ENCODE data around the gene LGALS12. TPM values are rescaled to one million over a fixed set of nuclear protein-coding genes. Genes with fewer than 3 reads are reported as not detected.

The LGALS12 gene
- polyA plus RNA-seq, 2 of the 4 experiments (the other 2 are of a cell fraction) = not detected

DNA sequence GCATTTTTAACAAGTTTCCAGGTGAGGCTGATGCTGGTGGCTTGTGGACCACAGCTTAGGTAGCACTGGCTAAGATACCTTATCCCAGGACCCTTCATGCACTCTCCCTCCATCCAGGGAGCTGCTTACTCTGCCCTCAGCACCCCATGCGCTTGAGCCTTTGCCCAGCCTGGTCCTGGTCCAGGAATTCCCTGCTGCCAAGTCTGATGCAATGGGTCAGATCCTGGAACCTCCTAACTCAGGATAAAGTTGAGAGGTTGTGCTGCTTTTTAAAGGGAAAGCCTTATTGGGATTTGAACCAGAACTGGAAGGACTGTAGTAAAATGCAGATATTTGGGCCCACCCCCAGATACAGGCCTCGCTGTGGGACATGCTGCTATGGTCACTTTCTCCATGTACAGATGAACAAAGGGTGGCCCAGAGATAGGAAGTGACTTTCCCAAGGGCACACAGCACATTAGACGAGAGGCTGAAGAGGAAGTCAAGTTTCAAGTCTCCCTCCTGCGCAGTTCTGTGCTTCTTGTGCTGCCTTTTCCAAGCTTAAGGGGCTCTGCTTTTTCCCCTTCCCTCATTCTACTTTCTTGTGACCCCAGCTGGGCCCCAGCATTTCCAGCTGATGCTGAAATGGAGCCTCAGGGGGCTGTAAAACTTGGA lies 824 bp upstream of the LGALS12 start:
- TF ChIP-seq CBX8 (IDR thresholded peaks at IDR 0.05) (no peak), HDAC2 (IDR thresholded peaks at IDR 0.05) (no peak), CHD4 (IDR thresholded peaks at IDR 0.05; ENCODE audit: borderline replicate concordance) (no peak)
- Histone ChIP-seq H3K4me3 (no peak overlapping the region), H3K4me1 (peaks cover 5% of the 10 kb centered on the region; the same call in 2 of the 3 replicates), H3K27ac (no peak overlapping the region), H3K9me3 (peaks cover 9% of the 10 kb centered on the region), H3K4me2 (no peak overlapping the region)
- POLR2A ChIA-PET = no interaction called here
- CTCF ChIA-PET = interaction anchor here (1.1 to 2.0 kb wide), 5 partner anchors 9 to 131 kb away, joined by 3 to 6 read pairs (median 3); no protein-coding TSS in a partner anchor
- FAIRE-seq = no peak
- WGBS (ENCODE audit: missing lambda C conversion rate) = 75% methylated on average over 4 of the region's 4 CpGs
- DNase-seq (ENCODE audit: low read depth in 1 of 2, low spot score in 1 of 2) = no peak
- ATAC-seq = no peak

DNA sequence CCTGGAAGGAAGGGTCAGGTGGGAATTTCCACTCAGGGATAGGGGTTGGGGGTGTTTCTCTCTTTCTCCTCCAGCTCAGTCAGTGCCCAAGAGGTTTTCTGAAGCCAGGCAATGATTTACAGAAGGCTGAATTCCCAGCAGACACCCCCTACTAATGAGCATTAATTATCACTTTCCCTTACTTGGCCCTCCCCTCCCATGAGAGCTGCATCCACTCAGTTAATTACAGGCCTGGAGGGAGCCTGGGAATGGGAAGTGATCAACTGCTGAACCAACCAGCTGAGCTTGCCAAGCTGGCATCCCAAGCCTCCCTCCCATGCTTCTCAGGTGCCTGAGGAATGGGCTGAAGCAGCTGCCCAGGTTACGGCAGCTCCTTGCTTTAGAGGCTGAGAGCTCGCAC lies 992 bp downstream of the LGALS12 start:
- ATAC-seq = no peak
- Histone ChIP-seq H3K4me2 (no peak overlapping the region), H3K4me1 (peaks cover 14% of the 10 kb centered on the region), H3K4me3 (no peak overlapping the region), H3K27ac (no peak overlapping the region), H3K9me3 (no peaks in the 10 kb centered on the region)
- ChIA-PET CTCF (interaction anchor here (0.6 to 5.0 kb wide), 4 partner anchors 9 to 368 kb away, joined by 3 to 29 read pairs (median 4); no protein-coding TSS in a partner anchor), POLR2A (no interaction called here)
- no peak for TF ChIP-seq SMC3 (IDR thresholded peaks at IDR 0.05)
- no peak for TF ChIP-seq CHD4 (IDR thresholded peaks at IDR 0.05; ENCODE audit: borderline replicate concordance)
- TF ChIP-seq, protein P1, sequence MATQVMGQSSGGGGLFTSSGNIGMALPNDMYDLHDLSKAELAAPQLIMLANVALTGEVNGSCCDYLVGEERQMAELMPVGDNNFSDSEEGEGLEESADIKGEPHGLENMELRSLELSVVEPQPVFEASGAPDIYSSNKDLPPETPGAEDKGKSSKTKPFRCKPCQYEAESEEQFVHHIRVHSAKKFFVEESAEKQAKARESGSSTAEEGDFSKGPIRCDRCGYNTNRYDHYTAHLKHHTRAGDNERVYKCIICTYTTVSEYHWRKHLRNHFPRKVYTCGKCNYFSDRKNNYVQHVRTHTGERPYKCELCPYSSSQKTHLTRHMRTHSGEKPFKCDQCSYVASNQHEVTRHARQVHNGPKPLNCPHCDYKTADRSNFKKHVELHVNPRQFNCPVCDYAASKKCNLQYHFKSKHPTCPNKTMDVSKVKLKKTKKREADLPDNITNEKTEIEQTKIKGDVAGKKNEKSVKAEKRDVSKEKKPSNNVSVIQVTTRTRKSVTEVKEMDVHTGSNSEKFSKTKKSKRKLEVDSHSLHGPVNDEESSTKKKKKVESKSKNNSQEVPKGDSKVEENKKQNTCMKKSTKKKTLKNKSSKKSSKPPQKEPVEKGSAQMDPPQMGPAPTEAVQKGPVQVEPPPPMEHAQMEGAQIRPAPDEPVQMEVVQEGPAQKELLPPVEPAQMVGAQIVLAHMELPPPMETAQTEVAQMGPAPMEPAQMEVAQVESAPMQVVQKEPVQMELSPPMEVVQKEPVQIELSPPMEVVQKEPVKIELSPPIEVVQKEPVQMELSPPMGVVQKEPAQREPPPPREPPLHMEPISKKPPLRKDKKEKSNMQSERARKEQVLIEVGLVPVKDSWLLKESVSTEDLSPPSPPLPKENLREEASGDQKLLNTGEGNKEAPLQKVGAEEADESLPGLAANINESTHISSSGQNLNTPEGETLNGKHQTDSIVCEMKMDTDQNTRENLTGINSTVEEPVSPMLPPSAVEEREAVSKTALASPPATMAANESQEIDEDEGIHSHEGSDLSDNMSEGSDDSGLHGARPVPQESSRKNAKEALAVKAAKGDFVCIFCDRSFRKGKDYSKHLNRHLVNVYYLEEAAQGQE (IDR thresholded peaks at IDR 0.05) = no peak
- FAIRE-seq = no peak
- no peak for DNase-seq (ENCODE audit: low read depth in 1 of 2, low spot score in 1 of 2)
- WGBS (ENCODE audit: missing lambda C conversion rate) = 100% methylated on average over 1 of the region's 2 CpGs

DNA sequence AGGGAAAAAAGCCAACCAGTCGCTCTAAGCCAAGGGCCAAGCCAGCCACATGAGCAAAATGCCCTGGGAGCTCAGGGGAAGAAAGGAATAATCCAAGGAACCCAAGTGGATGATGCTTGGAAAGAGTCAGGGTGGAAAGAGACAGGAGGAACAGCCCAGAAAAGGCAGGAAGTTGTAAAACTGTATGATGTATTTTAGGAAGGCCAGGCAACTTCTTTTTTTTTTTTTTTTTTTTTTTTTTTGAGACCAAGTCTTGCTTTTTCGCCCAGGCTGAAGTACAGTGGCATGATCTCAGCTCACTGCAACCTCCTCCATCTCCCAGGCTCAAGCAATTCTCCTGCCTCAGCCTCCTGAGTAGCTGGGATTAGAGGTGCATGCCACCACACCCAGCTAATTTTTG lies 1.6 kb downstream of the LGALS12 start:
- Histone ChIP-seq H3K4me2 (no peak overlapping the region), H3K4me1 (peaks cover 14% of the 10 kb centered on the region), H3K4me3 (no peak overlapping the region), H3K27ac (no peak overlapping the region), H3K9me3 (no peaks in the 10 kb centered on the region)
- TF ChIP-seq CHD2 (IDR thresholded peaks at IDR 0.05; ENCODE audit: low read length, partially characterized antibody) = no peak
- TF ChIP-seq JUNB (IDR thresholded peaks at IDR 0.05) = no peak
- no peak for TF ChIP-seq KDM1A (IDR thresholded peaks at IDR 0.05; ENCODE audit: low read depth)
- TF ChIP-seq, protein P2, sequence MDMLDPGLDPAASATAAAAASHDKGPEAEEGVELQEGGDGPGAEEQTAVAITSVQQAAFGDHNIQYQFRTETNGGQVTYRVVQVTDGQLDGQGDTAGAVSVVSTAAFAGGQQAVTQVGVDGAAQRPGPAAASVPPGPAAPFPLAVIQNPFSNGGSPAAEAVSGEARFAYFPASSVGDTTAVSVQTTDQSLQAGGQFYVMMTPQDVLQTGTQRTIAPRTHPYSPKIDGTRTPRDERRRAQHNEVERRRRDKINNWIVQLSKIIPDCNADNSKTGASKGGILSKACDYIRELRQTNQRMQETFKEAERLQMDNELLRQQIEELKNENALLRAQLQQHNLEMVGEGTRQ (IDR thresholded peaks at IDR 0.05) = no peak
- TF ChIP-seq POLR2A (IDR thresholded peaks at IDR 0.05; ENCODE audit: low read length) = no peak
- no peak for TF ChIP-seq MYC (IDR thresholded peaks at IDR 0.05; ENCODE audit: borderline replicate concordance, low read length)
- TF ChIP-seq CBX2 (IDR thresholded peaks at IDR 0.05; ENCODE audit: borderline replicate concordance, low read depth) = no peak
- no peak for TF ChIP-seq SREBF2 (IDR thresholded peaks at IDR 0.05)
- ChIA-PET CTCF (interaction anchor here (0.6 to 5.0 kb wide), 5 partner anchors 8 to 369 kb away, joined by 3 to 29 read pairs (median 4); no protein-coding TSS in a partner anchor), POLR2A (no interaction called here)
- WGBS (ENCODE audit: missing lambda C conversion rate) = 90% methylated on average over 2 of the region's 2 CpGs
- no peak for ATAC-seq
- FAIRE-seq = no peak
- DNase-seq (ENCODE audit: low read depth in 1 of 2, low spot score in 1 of 2) = no peak

DNA sequence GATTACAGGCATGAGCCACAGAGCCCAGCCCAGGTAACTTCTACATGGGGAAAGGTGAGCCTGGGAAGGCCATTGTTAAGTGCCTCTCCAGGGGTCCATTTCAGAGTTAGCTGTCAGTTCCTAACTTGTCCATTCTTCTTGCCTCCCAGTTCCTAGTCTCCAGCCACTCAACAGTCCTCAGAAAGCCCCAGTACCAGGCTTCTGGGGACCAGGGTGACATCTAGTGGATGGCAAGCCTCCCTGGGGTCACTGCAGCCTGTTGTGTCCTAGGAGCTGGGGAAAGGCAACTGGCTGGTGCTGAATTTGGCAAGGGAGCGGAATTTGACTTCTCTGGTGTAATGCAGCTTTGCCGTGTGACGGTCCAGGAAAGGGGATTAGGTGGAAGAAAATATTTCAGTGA lies 2.1 kb downstream of the LGALS12 start:
- WGBS (ENCODE audit: missing lambda C conversion rate) = 81% methylated on average over 3 of the region's 3 CpGs
- ChIA-PET CTCF (interaction anchor here (0.7 to 5.0 kb wide), 4 partner anchors 12 to 59 kb away, joined by 3 to 29 read pairs (median 4); no protein-coding TSS in a partner anchor), POLR2A (no interaction called here)
- DNase-seq (ENCODE audit: low read depth in 1 of 2, low spot score in 1 of 2) = peak; percentile 54 to 60
- no peak overlapping the region for H3K27ac ChIP-seq
- no peak for FAIRE-seq
- TF ChIP-seq, protein P3, sequence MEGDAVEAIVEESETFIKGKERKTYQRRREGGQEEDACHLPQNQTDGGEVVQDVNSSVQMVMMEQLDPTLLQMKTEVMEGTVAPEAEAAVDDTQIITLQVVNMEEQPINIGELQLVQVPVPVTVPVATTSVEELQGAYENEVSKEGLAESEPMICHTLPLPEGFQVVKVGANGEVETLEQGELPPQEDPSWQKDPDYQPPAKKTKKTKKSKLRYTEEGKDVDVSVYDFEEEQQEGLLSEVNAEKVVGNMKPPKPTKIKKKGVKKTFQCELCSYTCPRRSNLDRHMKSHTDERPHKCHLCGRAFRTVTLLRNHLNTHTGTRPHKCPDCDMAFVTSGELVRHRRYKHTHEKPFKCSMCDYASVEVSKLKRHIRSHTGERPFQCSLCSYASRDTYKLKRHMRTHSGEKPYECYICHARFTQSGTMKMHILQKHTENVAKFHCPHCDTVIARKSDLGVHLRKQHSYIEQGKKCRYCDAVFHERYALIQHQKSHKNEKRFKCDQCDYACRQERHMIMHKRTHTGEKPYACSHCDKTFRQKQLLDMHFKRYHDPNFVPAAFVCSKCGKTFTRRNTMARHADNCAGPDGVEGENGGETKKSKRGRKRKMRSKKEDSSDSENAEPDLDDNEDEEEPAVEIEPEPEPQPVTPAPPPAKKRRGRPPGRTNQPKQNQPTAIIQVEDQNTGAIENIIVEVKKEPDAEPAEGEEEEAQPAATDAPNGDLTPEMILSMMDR (IDR thresholded peaks at IDR 0.05) = peak; percentile 37; the same call in 2 of the 3 replicates
- TF ChIP-seq RAD21 (conservative IDR thresholded peaks at IDR 0.05 in 1 of 2, IDR thresholded peaks at IDR 0.05 in 1 of 2) (peak; percentile 44 to 50), SREBF2 (IDR thresholded peaks at IDR 0.05) (no peak), HEYL (CRISPR knock-in tag; IDR thresholded peaks at IDR 0.05) (no peak), SMC3 (IDR thresholded peaks at IDR 0.05) (peak; percentile 34; the same call in 1 of the 3 replicates)
- H3K9me3 ChIP-seq = no peaks in the 10 kb centered on the region
- peak; percentile 82 to 89 for ATAC-seq
- H3K4me2 ChIP-seq = no peak overlapping the region
- H3K4me3 ChIP-seq = no peak overlapping the region
- peaks cover 14% of the 10 kb centered on the region for H3K4me1 ChIP-seq
